IPS-18c (cell line): ENCODE results near the gene ARHGAP11A.

Experiments used
- H3K4me3 ChIP-seq: 2 replicates; pipeline ENCODE4 v1.7.0; 2013; ENCODE audit warnings: low read depth, mild to moderate bottlenecking, low read length, moderate library complexity; ENCODE audit not compliant: insufficient read depth
- H3K9me3 ChIP-seq: one replicate; pipeline ENCODE4 v1.6.1; 2013; ENCODE audit warnings: mild to moderate bottlenecking, low read length, moderate library complexity; ENCODE audit not compliant: control insufficient read depth, insufficient read depth

ARHGAP11A gene

DNA sequence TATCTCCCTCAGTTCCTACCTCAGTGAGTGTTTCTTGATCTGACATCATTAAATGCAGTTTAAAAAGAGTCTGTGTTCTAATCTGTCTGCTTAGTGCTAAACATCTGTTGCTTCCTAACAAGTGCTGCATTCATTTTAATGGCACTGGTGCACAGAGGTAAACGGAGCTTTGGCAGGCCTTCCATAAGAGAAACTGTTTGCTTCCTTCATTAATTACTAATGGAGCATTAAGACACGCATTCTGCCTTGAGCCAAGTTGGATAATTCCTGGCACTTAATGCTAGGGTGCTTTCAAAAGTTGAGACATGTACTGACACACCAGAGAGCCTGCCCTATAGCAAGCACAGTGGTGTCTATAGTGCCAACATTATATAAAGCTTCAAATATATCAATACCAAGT is 60.9 kb downstream of the ARHGAP11A start:
- Histone ChIP-seq H3K9me3 (no peaks in the 10 kb centered on the region), H3K4me3 (no peak overlapping the region)

DNA sequence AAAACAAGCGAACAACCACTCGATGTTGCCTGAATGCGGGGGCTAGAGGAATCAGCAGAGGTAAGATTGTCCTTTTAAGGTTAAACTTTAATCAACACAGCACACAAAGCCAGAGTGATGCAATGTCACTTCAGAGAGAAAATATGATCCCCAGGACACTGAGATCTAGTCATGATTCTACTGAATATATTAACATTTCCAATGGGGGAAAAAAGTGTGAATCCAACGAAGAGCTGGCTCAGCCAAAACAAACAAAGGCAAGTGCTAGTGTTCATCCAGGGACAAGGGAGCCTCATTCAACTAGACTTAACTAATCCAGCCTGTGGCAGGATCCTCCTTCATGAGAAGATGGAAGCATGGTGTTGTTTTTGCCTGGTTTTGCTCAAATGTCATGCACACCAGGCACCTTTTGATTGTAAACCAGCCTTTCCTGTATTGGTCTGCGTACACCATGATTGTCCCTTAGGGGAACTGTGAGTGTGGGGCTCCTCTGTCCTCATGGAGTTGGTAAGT is 62.0 kb downstream of the ARHGAP11A start:
- Histone ChIP-seq H3K4me3 (no peak overlapping the region), H3K9me3 (no peaks in the 10 kb centered on the region)

DNA sequence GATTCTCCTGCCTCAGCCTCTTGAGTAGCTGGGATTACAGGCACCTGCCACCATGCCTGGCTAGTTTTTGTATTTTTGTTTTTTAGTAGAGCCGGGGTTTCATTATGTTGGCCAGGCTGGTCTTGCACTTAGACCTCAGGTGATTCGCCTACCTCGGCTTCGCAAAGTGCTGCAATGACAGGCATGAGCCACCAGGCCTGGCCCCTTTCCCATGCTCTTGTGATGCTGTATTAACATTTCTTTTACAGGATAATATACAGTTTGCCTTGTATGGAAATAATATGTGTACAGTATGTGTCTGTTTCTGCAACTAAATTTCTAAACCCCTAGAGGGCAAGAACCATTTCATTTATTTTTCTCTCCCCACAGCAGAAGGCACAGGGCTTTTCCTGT is 64.0 kb downstream of the ARHGAP11A start:
- Histone ChIP-seq H3K9me3 (no peaks in the 10 kb centered on the region), H3K4me3 (no peak overlapping the region)

DNA sequence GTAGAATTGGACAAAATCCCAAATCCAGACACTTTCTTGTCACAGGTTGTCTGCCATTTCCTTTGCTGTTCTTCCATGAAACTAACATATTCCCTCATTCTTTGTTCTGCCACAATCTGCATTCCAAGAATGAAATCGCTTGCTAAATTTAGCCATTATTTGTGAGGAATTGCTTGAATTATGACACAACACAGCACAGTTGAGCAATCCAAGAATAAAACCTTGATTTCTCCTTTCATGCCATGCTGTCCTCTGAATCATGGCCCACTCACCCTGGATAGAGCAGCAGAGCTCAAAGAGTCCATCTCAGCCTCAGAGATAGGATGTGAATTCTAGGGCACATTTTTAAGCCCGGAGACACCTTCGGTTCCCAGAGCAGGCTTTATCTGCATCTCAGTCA is 67.3 kb downstream of the ARHGAP11A start:
- Histone ChIP-seq H3K4me3 (no peak overlapping the region), H3K9me3 (no peaks in the 10 kb centered on the region)

DNA sequence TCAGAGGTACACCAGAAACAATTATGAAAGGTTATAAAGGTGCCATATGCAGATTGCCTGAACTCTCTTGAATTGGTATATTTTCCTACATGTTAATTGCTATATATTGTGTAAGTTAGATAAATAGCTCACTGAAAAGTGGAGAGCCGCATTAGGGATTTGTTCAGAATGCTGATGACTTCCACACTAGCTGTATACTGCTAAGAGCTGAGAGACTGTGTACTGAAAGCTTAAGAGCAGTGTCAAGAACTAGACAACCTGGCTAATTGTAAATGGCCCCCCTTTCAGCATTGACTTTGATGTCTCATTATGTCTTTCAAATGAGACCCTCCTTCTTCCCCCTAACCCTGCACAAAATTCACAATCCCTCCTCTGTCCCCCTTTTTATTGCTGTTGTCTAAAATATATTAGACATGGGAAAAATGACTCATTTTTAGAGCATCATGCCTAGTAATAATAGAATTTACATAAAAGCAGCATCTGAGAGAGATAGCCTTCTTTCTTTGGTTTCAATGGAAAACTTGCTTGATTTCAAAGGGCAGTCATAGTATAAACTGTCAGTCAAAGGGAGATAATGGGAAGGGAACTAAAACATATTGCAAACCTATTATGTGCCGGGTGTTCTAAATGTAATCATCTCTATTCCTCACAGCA is 67.8 kb downstream of the ARHGAP11A start:
- Histone ChIP-seq H3K4me3 (no peak overlapping the region), H3K9me3 (no peaks in the 10 kb centered on the region)

DNA sequence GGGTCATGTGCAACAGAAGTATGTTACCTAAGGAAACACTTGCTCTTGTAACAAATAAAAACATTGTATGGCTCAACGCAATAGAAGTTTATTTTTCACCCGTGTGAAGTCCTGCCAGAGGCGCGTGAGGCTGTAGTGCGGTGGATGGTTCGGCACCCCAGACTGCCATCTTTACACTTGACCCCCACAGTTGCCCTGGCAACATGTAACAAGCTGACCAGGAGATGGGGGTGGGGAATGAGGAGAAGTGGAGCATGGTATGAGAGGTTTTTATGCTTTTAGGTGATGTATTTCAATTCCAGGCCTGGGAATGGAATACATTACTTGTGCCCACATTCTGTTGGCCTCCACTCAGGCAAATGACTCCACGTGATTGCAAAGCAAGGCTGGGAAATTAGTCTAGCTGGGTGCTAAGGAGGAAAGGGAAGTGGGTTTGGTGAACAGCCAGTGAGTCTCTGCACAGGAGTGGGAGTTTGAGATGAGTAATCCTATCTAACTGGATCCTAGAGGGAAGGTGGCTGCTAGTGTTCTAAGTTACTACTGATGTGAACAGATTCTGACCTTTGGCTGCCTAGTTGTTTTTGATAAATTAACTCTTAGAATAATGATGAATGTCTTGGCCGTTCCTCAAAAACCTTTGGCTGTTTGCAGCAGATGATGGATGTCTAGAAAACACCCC is 68.7 kb downstream of the ARHGAP11A start:
- H3K4me3 ChIP-seq = no peak overlapping the region

DNA sequence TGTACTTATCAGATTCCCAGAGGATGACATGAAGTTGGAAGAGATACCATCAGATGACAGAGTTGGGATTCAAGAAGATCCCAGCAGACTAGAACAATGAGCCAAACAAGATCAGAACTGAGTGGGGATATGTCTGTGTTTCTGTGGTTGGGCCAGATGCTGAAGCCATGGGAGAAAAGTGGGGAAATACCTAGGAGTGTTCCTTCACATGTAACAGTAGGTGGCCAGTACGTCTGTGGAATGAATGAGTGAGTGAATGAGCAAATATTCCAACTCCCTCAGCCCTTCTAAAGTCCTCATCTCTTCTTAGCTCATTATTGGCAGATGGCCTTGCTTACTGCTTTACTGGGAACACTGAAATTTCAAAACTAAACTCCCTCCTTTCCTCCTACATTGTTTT is 70.3 kb downstream of the ARHGAP11A start:
- H3K4me3 ChIP-seq = no peak overlapping the region

More for the DNA sequence above, 68.7 kb downstream of the ARHGAP11A start:
- H3K9me3 ChIP-seq = no peaks in the 10 kb centered on the region

DNA sequence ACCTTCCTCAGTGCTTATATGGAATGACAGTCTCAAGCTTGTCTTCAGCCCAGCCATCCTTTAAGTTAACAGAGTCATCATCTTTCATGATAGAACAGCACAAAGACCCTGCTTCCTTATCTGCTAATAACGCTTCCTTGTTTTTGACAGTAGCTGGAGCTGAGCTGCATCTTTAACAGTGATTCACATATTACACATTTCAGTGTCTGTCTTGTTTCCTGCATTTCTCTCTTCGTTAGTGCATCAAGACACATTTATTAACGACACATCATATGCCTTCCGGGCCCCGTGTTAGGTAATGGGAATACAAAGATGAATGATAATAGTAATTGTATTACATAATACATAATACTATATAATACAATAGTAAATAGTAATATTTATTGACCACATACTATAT is 72.3 kb downstream of the ARHGAP11A start:
- H3K9me3 ChIP-seq = no peaks in the 10 kb centered on the region
- no peak overlapping the region for H3K4me3 ChIP-seq

More for the DNA sequence above, 70.3 kb downstream of the ARHGAP11A start:
- no peaks in the 10 kb centered on the region for H3K9me3 ChIP-seq

DNA sequence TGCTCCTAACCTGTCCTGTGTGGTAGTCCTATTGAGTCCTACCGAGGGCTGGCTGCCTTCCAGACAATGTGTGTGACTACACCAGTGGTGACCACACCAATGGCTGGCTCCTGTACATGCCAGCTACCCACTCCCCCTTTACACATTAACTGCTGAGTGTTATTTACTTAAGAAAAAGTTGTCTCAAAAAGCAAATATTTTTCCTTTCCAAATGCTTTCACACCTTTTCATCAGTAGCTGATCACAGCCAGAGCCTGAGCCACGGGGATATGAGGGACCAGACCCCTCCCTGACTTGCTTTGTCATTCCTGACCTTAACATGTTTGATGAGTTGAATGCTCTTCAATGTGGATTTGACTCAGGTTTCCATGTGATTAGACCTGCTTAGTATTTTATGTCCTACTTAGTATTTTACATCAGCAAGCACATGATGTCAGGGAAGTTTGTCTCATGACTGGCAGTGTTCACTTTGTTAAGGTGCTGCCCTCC is 72.9 kb downstream of the ARHGAP11A start:
- no peak overlapping the region for H3K4me3 ChIP-seq
- H3K9me3 ChIP-seq = no peaks in the 10 kb centered on the region
